Measurements from ENCODE around the gene GNGT2.

The GNGT2 gene

DNA sequence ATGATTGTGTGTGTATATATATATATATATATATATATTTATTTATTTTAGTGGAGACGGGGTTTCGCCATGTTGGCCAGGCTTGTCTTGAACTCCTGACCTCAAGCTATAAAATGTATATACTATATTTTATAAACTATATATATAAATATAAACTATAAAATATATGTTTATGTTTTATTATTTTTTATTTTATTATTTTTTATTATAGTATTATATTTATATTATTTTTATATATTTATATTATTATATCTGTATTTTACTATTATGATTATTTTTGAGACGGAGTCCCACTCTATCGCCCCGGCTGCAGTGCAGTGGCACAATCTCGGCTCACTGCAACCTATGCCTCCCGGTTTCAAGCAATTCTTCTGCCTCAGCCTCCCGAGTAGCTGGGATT lies 30.7 kb upstream of the GNGT2 start:
- DNase-seq (ENCODE audit: extremely low read depth, low read depth), result no peak
- H3K4me3 ChIP-seq (replicated peaks; ENCODE audit: low read depth, low read length), result no peak overlapping the region
- TF ChIP-seq, protein P1, sequence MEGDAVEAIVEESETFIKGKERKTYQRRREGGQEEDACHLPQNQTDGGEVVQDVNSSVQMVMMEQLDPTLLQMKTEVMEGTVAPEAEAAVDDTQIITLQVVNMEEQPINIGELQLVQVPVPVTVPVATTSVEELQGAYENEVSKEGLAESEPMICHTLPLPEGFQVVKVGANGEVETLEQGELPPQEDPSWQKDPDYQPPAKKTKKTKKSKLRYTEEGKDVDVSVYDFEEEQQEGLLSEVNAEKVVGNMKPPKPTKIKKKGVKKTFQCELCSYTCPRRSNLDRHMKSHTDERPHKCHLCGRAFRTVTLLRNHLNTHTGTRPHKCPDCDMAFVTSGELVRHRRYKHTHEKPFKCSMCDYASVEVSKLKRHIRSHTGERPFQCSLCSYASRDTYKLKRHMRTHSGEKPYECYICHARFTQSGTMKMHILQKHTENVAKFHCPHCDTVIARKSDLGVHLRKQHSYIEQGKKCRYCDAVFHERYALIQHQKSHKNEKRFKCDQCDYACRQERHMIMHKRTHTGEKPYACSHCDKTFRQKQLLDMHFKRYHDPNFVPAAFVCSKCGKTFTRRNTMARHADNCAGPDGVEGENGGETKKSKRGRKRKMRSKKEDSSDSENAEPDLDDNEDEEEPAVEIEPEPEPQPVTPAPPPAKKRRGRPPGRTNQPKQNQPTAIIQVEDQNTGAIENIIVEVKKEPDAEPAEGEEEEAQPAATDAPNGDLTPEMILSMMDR (IDR thresholded peaks at IDR 0.05; ENCODE audit: low read depth, low read length, missing control alignments), result no peak

DNA sequence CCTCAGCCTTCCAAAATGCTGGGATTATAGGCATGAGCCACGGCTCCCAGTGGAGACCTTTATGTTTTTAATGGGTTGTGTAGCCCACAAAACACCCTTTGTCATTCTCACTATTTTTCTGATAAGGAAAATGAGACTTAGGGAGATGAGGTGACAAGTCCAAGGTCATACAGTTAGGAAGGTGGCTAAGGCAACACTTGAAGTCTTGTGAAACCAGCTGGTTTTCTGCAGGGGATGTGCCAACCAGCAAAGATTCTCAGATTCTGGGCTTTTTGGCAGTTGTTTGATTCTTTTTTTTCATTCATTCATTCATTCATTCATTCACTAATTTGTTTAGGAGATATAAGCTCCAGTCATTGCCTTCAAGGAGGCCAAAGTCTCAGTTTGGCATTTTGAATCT lies 30.2 kb upstream of the GNGT2 start:
- no peak for DNase-seq (ENCODE audit: extremely low read depth, low read depth)
- TF ChIP-seq, protein P1 (IDR thresholded peaks at IDR 0.05; ENCODE audit: low read depth, low read length, missing control alignments), result no peak
- H3K4me3 ChIP-seq (replicated peaks; ENCODE audit: low read depth, low read length), result no peak overlapping the region

DNA sequence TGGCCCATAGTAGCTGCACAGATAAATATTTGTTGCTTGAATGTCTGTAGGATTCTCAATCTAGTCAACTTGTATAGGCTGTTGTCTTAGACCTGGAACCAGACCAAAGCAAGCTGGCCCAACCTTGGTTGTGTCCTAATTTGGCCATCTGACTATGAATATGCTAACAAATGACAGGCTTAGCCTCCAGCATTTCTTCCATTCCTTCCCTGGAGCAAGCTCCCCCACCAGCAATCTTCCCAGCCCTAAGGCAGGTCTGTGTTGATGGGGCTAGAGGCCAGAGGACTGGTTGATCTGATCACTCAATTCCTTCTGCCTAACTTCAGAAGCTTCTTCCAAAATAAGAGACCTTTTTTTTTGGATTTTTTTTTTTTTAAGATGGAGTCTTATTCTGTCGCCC lies 29.6 kb upstream of the GNGT2 start:
- TF ChIP-seq, protein P1 (IDR thresholded peaks at IDR 0.05; ENCODE audit: low read depth, low read length, missing control alignments), result no peak
- H3K4me3 ChIP-seq (replicated peaks; ENCODE audit: low read depth, low read length), result no peak overlapping the region
- no peak for DNase-seq (ENCODE audit: extremely low read depth, low read depth)

DNA sequence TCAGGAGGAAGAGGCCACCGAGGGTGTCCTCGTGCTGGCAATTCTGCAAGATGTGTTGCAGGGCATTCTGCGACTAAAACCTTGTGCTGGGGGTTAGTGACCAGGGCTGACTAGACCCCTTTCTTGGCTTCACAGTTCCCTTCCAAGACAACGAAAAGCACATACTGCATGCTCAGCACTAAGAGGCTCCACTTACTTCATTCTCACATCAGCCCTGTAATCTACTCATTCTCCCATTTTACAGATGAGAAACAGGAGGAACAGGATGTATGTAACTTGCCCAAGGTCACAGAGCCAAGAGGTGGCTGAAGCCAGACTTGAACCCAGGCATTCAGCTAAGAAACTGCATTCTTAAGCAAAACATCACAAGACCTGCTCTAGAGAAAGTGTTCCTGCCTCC lies 25.5 kb upstream of the GNGT2 start:
- no peak overlapping the region for H3K4me3 ChIP-seq (replicated peaks; ENCODE audit: low read depth, low read length)
- TF ChIP-seq, protein P1 (IDR thresholded peaks at IDR 0.05; ENCODE audit: low read depth, low read length, missing control alignments), result no peak
- no peak for DNase-seq (ENCODE audit: extremely low read depth, low read depth)

DNA sequence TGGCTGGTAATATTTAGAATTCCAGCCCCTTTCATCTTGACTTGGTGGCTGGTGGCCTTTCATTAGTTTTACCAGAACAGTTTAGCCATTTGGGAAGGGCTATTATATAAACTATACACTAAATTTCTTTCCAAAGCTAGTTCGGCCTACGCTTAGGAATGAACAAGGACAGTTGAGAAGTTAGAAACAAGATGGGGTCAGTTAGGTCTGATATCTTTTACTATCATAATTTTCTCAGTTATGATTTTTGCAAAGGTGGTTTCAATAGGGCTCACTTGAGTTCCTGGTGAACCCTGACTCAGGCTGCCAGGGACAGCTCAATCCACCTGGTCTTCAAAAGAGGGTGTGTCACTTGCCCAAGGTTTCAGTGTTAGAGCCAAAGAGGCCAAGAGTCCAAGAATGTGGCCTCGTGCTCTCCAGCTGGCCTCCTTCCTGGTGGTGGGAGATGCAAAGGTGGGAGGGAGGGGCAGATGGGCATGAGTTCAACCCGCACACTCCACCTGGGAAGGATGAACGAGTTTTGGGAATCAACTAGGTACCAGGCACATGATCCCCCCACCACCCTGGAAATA lies 24.2 kb upstream of the GNGT2 start:
- no peak for DNase-seq (ENCODE audit: extremely low read depth, low read depth)
- H3K4me3 ChIP-seq (replicated peaks; ENCODE audit: low read depth, low read length), result no peak overlapping the region
- TF ChIP-seq, protein P1 (IDR thresholded peaks at IDR 0.05; ENCODE audit: low read depth, low read length, missing control alignments), result no peak

DNA sequence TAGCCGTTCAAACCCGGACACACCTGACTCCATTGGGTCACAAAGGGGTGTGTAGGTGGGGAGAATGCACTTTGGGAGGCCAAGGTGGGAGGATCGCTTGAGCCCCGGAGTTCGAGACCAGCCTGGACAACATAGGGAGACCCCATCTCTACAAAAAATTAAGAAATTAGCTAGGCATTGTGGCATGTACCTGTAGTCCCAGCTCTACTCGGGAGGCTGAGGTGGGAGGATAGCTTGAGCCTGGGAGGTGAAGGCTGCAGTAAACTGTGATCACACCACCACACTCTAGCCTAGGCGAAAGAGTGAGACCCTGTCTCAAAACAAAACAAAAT lies 21.2 kb upstream of the GNGT2 start:
- TF ChIP-seq, protein P1 (IDR thresholded peaks at IDR 0.05; ENCODE audit: low read depth, low read length, missing control alignments), result no peak
- DNase-seq (ENCODE audit: extremely low read depth, low read depth), result no peak
- H3K4me3 ChIP-seq (replicated peaks; ENCODE audit: low read depth, low read length), result no peak overlapping the region

Measured in HFF-Myc (cell line).